ENCODE results near the gene FSTL3. TPM values are rescaled to one million over a fixed set of nuclear protein-coding genes. Genes with fewer than 3 reads are reported as not detected.
A peak's percentile ranks its signal among the peaks of the same experiment; 100 is the strongest.

Gene FSTL3
- total RNA-seq, 1 donor from 2014 or later: 2.2 TPM

DNA sequence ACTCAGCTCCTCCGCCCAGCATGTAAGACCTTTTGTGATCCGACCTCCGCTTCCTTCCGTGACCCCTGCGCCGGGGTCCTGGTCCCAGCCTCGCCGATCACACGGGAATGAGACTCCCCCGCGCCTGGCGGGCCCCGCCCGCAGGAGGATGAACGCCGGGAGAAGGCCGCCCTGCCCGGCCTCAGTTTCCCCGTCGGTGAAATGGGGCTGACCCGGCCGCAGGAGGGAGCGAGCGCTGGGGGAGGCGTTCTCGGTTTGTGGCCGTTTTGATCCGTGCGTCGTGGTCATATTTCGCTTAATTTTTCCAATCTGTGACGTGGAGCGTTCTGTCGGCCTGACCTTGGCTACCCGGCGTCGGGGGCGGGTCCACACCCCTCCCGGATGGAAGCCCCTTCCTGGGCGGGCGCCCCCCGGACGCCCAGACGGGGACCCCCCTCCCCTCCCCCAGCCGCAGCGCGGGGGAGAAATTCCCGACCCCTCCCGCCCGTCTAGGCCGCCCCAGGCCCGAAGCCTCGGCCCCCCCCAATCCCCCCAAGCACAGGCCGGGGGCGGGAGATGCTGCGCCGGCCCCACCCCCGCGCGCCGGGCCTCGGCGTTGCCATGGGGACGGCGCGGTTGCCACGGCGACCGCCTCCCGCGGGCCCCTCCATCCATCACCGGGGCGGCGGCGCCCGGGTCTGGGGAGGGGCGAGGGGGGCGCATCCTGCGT, 43.6 kb downstream of the FSTL3 start:
- ChIA-PET POLR2A (no interaction called here), CTCF (no interaction called here)
- ATAC-seq (ENCODE audit: low read depth) (no peak), DNase-seq (no peak)
- Mint-ChIP-seq H3K4me3 (no peak overlapping the region), H3K27me3 (peaks cover 22% of the 10 kb centered on the region), H3K9me3 (peaks cover 4% of the 10 kb centered on the region), H3K36me3 (ENCODE audit: low read depth) (no peaks in the 10 kb centered on the region), H3K4me1 (peaks cover 10% of the 10 kb centered on the region), H3K27ac (no peak overlapping the region)
- intact Hi-C loops (cut with micrococcal nuclease): no loop called here
- TF ChIP-seq CTCF (IDR thresholded peaks at IDR 0.05): no peak

DNA sequence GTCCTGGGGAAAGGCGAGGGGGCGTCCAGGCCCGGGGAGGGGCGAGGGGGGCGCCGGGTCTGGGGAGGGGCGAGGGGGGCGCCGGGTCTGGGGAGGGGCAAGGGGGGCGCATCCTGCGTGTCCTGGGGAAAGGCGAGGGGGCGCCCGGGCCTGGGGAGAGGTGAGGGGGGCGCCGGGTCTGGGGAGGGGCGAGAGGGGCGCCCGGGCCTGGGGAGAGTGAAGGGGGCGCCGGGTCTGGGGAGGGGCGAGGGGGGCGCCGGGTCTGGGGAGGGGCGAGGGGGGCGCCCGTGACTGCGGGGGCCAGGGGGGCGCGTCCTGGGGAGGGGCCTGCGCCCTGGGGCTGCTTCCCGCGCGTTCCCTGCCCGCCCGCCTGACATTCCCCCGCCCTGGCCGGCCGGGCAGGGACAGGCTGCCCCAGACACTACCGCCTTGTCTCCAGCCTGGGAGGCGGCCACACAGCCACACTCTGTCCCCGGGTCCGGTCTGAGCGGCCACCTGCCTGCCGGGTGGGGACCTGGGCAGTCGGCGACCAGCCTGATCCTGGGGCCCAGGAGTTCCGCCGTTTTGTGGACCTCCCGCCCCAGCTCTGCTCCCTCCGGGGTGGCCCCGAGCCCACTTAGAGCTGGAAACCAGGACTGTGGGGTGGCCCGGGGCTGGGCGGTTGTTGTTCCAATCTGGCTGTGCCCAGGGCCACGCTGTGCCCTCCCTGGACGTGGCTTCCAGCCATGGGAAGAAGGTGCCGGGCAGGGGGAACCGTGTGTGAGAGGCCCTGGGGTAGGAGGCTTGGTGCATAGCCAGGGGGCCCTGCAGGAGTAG, 44.4 kb downstream of the FSTL3 start:
- DNase-seq: no peak
- Mint-ChIP-seq H3K9me3 (peaks cover under 1% of the 10 kb centered on the region), H3K4me1 (peaks cover 10% of the 10 kb centered on the region), H3K27ac (no peak overlapping the region), H3K27me3 (peaks cover 20% of the 10 kb centered on the region), H3K36me3 (ENCODE audit: low read depth) (no peaks in the 10 kb centered on the region), H3K4me3 (no peak overlapping the region)
- ChIA-PET POLR2A (no interaction called here), CTCF (no interaction called here)
- intact Hi-C loops (cut with micrococcal nuclease): no loop called here
- TF ChIP-seq CTCF (IDR thresholded peaks at IDR 0.05): no peak
- no peak for ATAC-seq (ENCODE audit: low read depth)

DNA sequence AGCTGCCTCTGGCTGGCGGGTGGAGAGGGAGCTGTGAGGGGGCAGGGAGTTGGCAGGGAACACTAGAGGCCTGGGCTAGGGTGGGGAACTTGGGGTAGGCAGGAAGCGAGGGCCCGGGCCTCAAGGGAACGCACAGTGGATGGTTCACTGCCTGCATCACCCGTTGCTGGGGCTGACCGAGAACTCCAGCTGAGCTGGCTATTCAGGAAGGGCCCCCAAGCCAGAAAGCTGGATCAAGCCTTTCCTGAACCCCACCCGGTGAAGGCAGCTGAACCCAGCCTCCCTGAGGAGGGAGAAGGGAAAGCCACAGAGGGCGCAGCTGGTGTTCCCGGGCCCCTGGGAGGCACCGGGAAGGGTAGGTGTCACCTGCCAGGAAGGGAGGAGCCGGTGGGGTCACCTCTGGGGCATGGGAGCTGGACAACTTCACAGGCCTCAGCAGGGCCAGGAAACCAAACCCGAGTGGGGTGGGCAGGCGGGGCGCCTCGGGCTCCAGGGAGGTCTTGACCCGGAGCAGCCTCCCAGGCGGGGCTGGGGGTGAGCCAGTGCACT, 46.4 kb downstream of the FSTL3 start:
- no peak for DNase-seq
- POLR2A ChIA-PET: no interaction called here
- H3K4me1 Mint-ChIP-seq: peaks cover 10% of the 10 kb centered on the region
- peak overlapping the region; percentile 28 for H3K4me3 Mint-ChIP-seq
- CTCF ChIA-PET: no interaction called here
- H3K27ac Mint-ChIP-seq: no peak overlapping the region
- H3K36me3 Mint-ChIP-seq (ENCODE audit: low read depth): no peaks in the 10 kb centered on the region
- intact Hi-C loops (cut with micrococcal nuclease): no loop called here
- ATAC-seq (ENCODE audit: low read depth): peak; percentile 72
- H3K9me3 Mint-ChIP-seq: no peaks in the 10 kb centered on the region
- peaks cover 16% of the 10 kb centered on the region for H3K27me3 Mint-ChIP-seq
- TF ChIP-seq CTCF (IDR thresholded peaks at IDR 0.05): no peak

DNA sequence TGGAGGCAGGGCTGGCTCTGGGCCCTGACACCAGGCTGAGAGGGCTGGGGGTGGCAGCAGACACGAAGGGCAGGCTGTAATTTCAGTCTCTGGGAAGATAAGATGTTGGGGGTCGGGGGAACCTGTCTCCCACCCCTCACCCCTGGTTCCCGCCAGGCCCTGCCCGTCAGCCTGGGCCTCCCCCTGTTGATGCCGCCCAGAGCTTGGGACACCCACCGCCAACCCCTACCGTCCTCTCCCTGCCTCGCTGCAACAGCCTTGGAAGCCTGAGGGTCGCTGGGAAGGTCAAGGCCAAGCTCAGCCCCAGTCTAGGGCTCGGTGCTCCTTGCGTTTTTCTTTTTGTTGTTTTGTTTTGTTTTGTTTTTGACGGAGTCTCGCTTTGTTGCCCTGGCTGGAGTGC, 47.1 kb downstream of the FSTL3 start:
- ATAC-seq (ENCODE audit: low read depth) (no peak), DNase-seq (no peak)
- ChIA-PET CTCF (no interaction called here), POLR2A (interaction anchor here (0.6 kb wide), 1 partner anchor 1465 kb away, joined by 3 read pairs; no protein-coding TSS in a partner anchor)
- Mint-ChIP-seq H3K36me3 (ENCODE audit: low read depth) (no peaks in the 10 kb centered on the region), H3K27ac (no peak overlapping the region), H3K9me3 (no peaks in the 10 kb centered on the region), H3K27me3 (peaks cover 13% of the 10 kb centered on the region), H3K4me3 (no peak overlapping the region), H3K4me1 (peaks cover 10% of the 10 kb centered on the region)
- no peak for TF ChIP-seq CTCF (IDR thresholded peaks at IDR 0.05)
- intact Hi-C loops (cut with micrococcal nuclease): no loop called here

GRCh38 chr19:723714-724113, 47.5 kb downstream of the FSTL3 start:
- no peak for TF ChIP-seq CTCF (IDR thresholded peaks at IDR 0.05)
- Mint-ChIP-seq H3K9me3 (no peaks in the 10 kb centered on the region), H3K27me3 (peaks cover 10% of the 10 kb centered on the region), H3K4me3 (no peak overlapping the region), H3K4me1 (peaks cover 10% of the 10 kb centered on the region), H3K27ac (no peak overlapping the region), H3K36me3 (ENCODE audit: low read depth) (no peaks in the 10 kb centered on the region)
- DNase-seq (no peak), ATAC-seq (ENCODE audit: low read depth) (no peak)
- intact Hi-C loops (cut with micrococcal nuclease): no loop called here
- CTCF ChIA-PET: no interaction called here
- POLR2A ChIA-PET: interaction anchor here (0.6 kb wide), 1 partner anchor 1464 kb away, joined by 3 read pairs; no protein-coding TSS in a partner anchor

Data from activated B cell treated with CpG ODN at 0.5 μM for 24 hours (primary cell).